OCI-LY7 (cell line): ENCODE data around the gene NLRP13. TPM values are rescaled to one million over a fixed set of nuclear protein-coding genes. Genes with fewer than 3 reads are reported as not detected.

ENCODE experiments used
- BruUV-seq: library from RNA; stranded (reverse); fragments of 400-500 nt; replicated peaks from 2 replicates; lab custom pipeline; 2021; lab: Mats Ljungman, UMichigan
- CTCF ChIA-PET: fragments of 300-600 bp; sonication (Branson Sonifier 250); formaldehyde crosslinking; loops from one replicate; lab custom pipeline; 2022; ENCODE audit warnings: antibody characterized with exemption; ENCODE audit not compliant: unreplicated experiment; lab: Charles Lee
- POLR2A ChIA-PET: fragments of 300-600 bp; sonication (Branson Sonifier 250); formaldehyde crosslinking; loops from one replicate; lab custom pipeline; 2022; ENCODE audit warnings: antibody characterized with exemption; lab: Charles Lee
- DNase-seq: peaks from one replicate; pipeline ENCODE4 v3.0.0-alpha.2; 2015; ENCODE audit warnings: low spot score
- H2AFZ ChIP-seq: fragments of 200-600 bp; sonication (generic), shearing (Covaris generic); 2 replicates; pipeline ENCODE4 v1.6.1; 2014; ENCODE audit warnings: mild to moderate bottlenecking, antibody characterized with exemption, low read length, moderate library complexity
- H3K27ac ChIP-seq: fragments of 200-600 bp; sonication (generic); 2 replicates; pipeline ENCODE4 v1.5.1; 2014; ENCODE audit warnings: mixed run types, low read depth, mild to moderate bottlenecking, moderate library complexity, low read length, inconsistent platforms; ENCODE audit not compliant: poor library complexity, severe bottlenecking
- H3K36me3 ChIP-seq: fragments of 200-600 bp; sonication (generic); 2 replicates; pipeline ENCODE4 v1.6.1; 2014; ENCODE audit warnings: mild to moderate bottlenecking, antibody characterized with exemption, low read length, moderate library complexity, mixed read lengths; ENCODE audit not compliant: insufficient read depth
- H3K4me1 ChIP-seq: fragments of 200-600 bp; sonication (generic); 2 replicates; pipeline ENCODE4 v1.5.1; 2014; ENCODE audit warnings: mild to moderate bottlenecking, low read length; ENCODE audit not compliant: insufficient read depth, poor library complexity, severe bottlenecking
- H3K4me2 ChIP-seq: fragments of 200-600 bp; sonication (generic); 2 replicates; pipeline ENCODE4 v1.6.1; 2014; ENCODE audit warnings: mild to moderate bottlenecking, low read length
- H3K4me3 ChIP-seq: fragments of 200-600 bp; sonication (generic); 2 replicates; pipeline ENCODE4 v1.5.1; 2014; ENCODE audit warnings: mild to moderate bottlenecking, low read depth, low read length; ENCODE audit not compliant: poor library complexity, severe bottlenecking
- H3K79me2 ChIP-seq: fragments of 200-600 bp; sonication (generic); 2 replicates; pipeline ENCODE4 v1.6.1; 2016; ENCODE audit warnings: low read depth, mild to moderate bottlenecking, low read length, moderate library complexity, mixed read lengths; ENCODE audit not compliant: insufficient read depth
- H3K9me2 ChIP-seq: fragments of 200-600 bp; sonication (generic); 2 replicates; pipeline ENCODE4 v1.6.1; 2016; ENCODE audit warnings: mild to moderate bottlenecking, low read length, mixed read lengths; ENCODE audit not compliant: insufficient read depth
- H3K9me3 ChIP-seq: fragments of 200-600 bp; sonication (generic); 2 replicates; pipeline ENCODE4 v1.6.1; 2014; ENCODE audit warnings: mild to moderate bottlenecking, mixed run types, low read length, mixed read lengths
- H4K20me1 ChIP-seq: fragments of 200-600 bp; sonication (generic); 2 replicates; pipeline ENCODE4 v1.6.1; 2014; ENCODE audit warnings: mild to moderate bottlenecking, antibody characterized with exemption, low read length, moderate library complexity, mixed read lengths; ENCODE audit not compliant: insufficient read depth
- CTCF ChIP-seq: fragments of 200-600 bp; sonication (generic); conservative IDR thresholded peaks from 2 replicates; pipeline ENCODE4 v1.5.1; 2014; ENCODE audit warnings: mild to moderate bottlenecking, antibody characterized with exemption, low read length, moderate library complexity, mixed read lengths
- EZH2phosphoT487 ChIP-seq: fragments of 200-600 bp; sonication (generic); IDR thresholded peaks from 2 replicates; pipeline ENCODE4 v1.6.1; 2018; ENCODE audit warnings: low read depth, borderline replicate concordance, mild to moderate bottlenecking, mixed run types, antibody characterized with exemption, low read length, moderate library complexity, mixed read lengths
- intact Hi-C: fragments of 100-400 bp; cut with micrococcal nuclease; formaldehyde crosslinking; loops from one replicate; pipeline ENCODE4 v1.10.0; 2022; ENCODE audit not compliant: unreplicated experiment
- total RNA-seq, 2 experiments: library from RNA; depleted of rRNA in 1 of 2; stranded (reverse); fragments of >200 nt in 1 of 2; shearing (Covaris generic) in 1 of 2; gene quantifications; 2 replicates each; pipeline ENCODE4 v1.2.3, GENCODE V29; 2014 to 2022

The NLRP13 gene
- total RNA-seq, 2 experiments from 2014 or later: not detected

DNA sequence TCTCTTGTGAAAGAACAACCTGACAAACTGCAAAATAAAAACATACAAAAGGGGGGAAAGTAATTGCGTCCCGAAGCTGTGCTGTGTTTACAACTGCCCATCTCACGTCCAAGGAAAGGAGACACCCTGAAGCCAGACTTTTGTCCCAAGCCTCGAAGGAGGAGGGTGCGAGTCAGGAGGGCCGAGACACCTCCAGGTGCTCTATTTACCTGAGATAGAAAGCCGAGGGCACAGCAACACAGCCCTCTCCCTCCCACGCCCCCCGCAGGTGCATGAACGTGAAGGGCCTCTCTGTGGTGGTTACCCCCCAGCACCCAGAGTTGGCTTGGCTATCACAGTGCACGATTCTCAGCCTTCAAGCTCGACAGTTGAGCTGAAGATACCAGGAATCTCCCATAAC is 33.2 kb downstream of the NLRP13 start:
- Histone ChIP-seq H3K36me3 (no peaks in the 10 kb centered on the region), H3K27ac (no peak overlapping the region), H4K20me1 (no peaks in the 10 kb centered on the region), H3K9me2 (no peaks in the 10 kb centered on the region), H3K4me1 (no peaks in the 10 kb centered on the region), H3K4me3 (no peak overlapping the region), H2AFZ (no peak overlapping the region), H3K79me2 (no peaks in the 10 kb centered on the region), H3K9me3 (no peaks in the 10 kb centered on the region), H3K4me2 (no peak overlapping the region)
- intact Hi-C loops: no loop called here
- ChIA-PET POLR2A (no interaction called here), CTCF (no interaction called here)
- BruUV-seq: no TSS peak
- TF ChIP-seq EZH2phosphoT487 (no peak), CTCF (no peak)
- no peak for DNase-seq

DNA sequence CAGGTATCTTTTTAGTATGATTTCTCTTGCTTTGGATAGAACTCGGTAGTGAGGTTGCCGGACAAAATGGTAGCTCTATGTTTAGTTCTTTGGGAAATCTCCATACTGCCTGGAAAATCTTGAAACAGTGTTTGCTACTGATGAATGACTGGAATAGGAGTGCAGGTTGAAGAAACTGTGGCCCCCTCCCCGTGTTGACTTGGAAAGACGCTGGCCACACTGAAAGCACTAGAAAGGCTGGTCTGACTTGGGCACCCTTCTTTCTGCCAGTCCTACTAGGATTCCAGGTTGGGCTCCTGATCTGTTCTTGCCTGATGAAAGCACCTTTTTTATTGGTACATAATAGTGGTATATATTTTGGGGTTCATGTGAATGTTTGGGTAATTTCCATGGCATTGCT is 49.5 kb downstream of the NLRP13 start:
- POLR2A ChIA-PET: interaction anchor here (0.5 to 0.7 kb wide), 2 partner anchors 28 to 53 kb away, joined by 3 to 4 read pairs; no protein-coding TSS in a partner anchor
- DNase-seq: no peak
- TF ChIP-seq EZH2phosphoT487 (no peak), CTCF (no peak)
- Histone ChIP-seq H3K4me2 (no peak overlapping the region), H3K36me3 (peaks cover 25% of the 10 kb centered on the region), H3K4me3 (no peak overlapping the region), H3K9me3 (no peaks in the 10 kb centered on the region), H3K79me2 (no peaks in the 10 kb centered on the region), H4K20me1 (no peaks in the 10 kb centered on the region), H3K27ac (no peak overlapping the region), H3K9me2 (no peaks in the 10 kb centered on the region), H3K4me1 (peaks cover 9% of the 10 kb centered on the region), H2AFZ (no peak overlapping the region)
- CTCF ChIA-PET: no interaction called here
- intact Hi-C loops: no loop called here
- no TSS peak for BruUV-seq

GRCh38 chr19:55877211-55877610 is 54.9 kb downstream of the NLRP13 start:
- CTCF ChIA-PET: no interaction called here
- no peaks in the 10 kb centered on the region for H3K79me2 ChIP-seq
- BruUV-seq: no TSS peak
- no peak for DNase-seq
- H3K27ac ChIP-seq: no peak overlapping the region
- intact Hi-C loops: no loop called here
- H2AFZ ChIP-seq: no peak overlapping the region
- POLR2A ChIA-PET: no interaction called here
- TF ChIP-seq CTCF: no peak
- TF ChIP-seq EZH2phosphoT487: no peak
- no peaks in the 10 kb centered on the region for H3K4me1 ChIP-seq
- H3K4me3 ChIP-seq: no peak overlapping the region
- peaks cover 48% of the 10 kb centered on the region for H3K36me3 ChIP-seq
- no peaks in the 10 kb centered on the region for H3K9me2 ChIP-seq
- H4K20me1 ChIP-seq: no peaks in the 10 kb centered on the region
- H3K9me3 ChIP-seq: peaks cover 9% of the 10 kb centered on the region; the same call in 1 of the 2 replicates
- H3K4me2 ChIP-seq: no peak overlapping the region
